GM23338 (cell line): ENCODE data around the gene NUMBL. TPM values are rescaled to one million over a fixed set of nuclear protein-coding genes. Genes with fewer than 3 reads are reported as not detected.

Experiments
- ATAC-seq: fragments of 200-7000 bp; cut with Tn5 transposase; 3 replicates; pipeline ENCODE4 v1.9.1; 2020
- DNase-seq: peaks from one replicate; pipeline ENCODE4 v3.0.0-alpha.2; 2015; ENCODE audit warnings: low spot score
- H2AFZ ChIP-seq: fragments of 200-600 bp; sonication (generic); 2 replicates; pipeline ENCODE4 v1.8.0; 2016; ENCODE audit warnings: antibody characterized with exemption, mild to moderate bottlenecking, moderate library complexity
- H3F3A ChIP-seq: fragments of 200-600 bp; sonication (generic); replicated peaks from 2 replicates; pipeline ENCODE4 v1.8.0; 2017; ENCODE audit warnings: antibody characterized with exemption, mixed run types, low read depth
- H3K27ac ChIP-seq: fragments of 200-600 bp; sonication (generic); 2 replicates; pipeline ENCODE4 v1.6.1; 2016; ENCODE audit warnings: low read depth
- H3K27me3 ChIP-seq: fragments of 200-600 bp; sonication (generic); 2 replicates; pipeline ENCODE4 v1.8.0; 2016; ENCODE audit warnings: mild to moderate bottlenecking, mixed run types, moderate library complexity; ENCODE audit not compliant: insufficient read depth
- H3K36me3 ChIP-seq: fragments of 200-600 bp; sonication (generic); 2 replicates; pipeline ENCODE4 v1.8.0; 2016; ENCODE audit warnings: mild to moderate bottlenecking; ENCODE audit not compliant: insufficient read depth
- H3K4me1 ChIP-seq: fragments of 200-600 bp; sonication (generic); 2 replicates; pipeline ENCODE4 v1.8.0; 2016; ENCODE audit warnings: mild to moderate bottlenecking, moderate library complexity; ENCODE audit not compliant: insufficient read depth
- H3K4me2 ChIP-seq: fragments of 200-600 bp; sonication (generic); 2 replicates; pipeline ENCODE4 v1.7.1; 2017; ENCODE audit warnings: mixed run types
- H3K4me3 ChIP-seq: fragments of 200-600 bp; sonication (generic); 2 replicates; pipeline ENCODE4 v1.6.1; 2016; ENCODE audit warnings: mixed run types
- H3K79me2 ChIP-seq: fragments of 200-600 bp; sonication (generic); replicated peaks from 2 replicates; pipeline ENCODE4 v1.8.0; 2017; ENCODE audit warnings: mild to moderate bottlenecking; ENCODE audit not compliant: insufficient read depth
- H3K9me2 ChIP-seq: fragments of 200-600 bp; sonication (generic); 2 replicates; pipeline ENCODE4 v1.8.0; 2017; ENCODE audit not compliant: insufficient read depth
- H4K20me1 ChIP-seq: fragments of 200-600 bp; sonication (generic); replicated peaks from 2 replicates; pipeline ENCODE4 v1.8.0; 2017; ENCODE audit warnings: mild to moderate bottlenecking; ENCODE audit not compliant: insufficient read depth
- H3K27ac Mint-ChIP-seq: 2 replicates; pipeline ENCODE4 v1.8.0; 2020; ENCODE audit warnings: inconsistent platforms, mild to moderate bottlenecking, moderate library complexity, mixed read lengths
- H3K27me3 Mint-ChIP-seq: 3 replicates; pipeline ENCODE4 v1.8.0; 2022; ENCODE audit warnings: low read depth, mild to moderate bottlenecking, moderate library complexity, mixed read lengths, inconsistent platforms; ENCODE audit not compliant: insufficient read depth, poor library complexity
- H3K36me3 Mint-ChIP-seq: 3 replicates; pipeline ENCODE4 v1.8.0; 2021; ENCODE audit warnings: low read depth, mild to moderate bottlenecking, inconsistent platforms, moderate library complexity, mixed read lengths
- H3K4me1 Mint-ChIP-seq: 3 replicates; pipeline ENCODE4 v1.8.0; 2020; ENCODE audit warnings: mild to moderate bottlenecking, inconsistent platforms, mixed read lengths
- H3K4me3 Mint-ChIP-seq: 3 replicates; pipeline ENCODE4 v1.8.0; 2021; ENCODE audit warnings: moderate library complexity, mild to moderate bottlenecking, inconsistent platforms, mixed read lengths
- H3K9me3 Mint-ChIP-seq: 3 replicates; pipeline ENCODE4 v1.8.0; 2020; ENCODE audit warnings: moderate library complexity, mild to moderate bottlenecking, inconsistent platforms, mixed read lengths
- CREB1 ChIP-seq: fragments of 250-450 bp; sonication (Bioruptor Pico); IDR thresholded peaks from 2 replicates; pipeline ENCODE4 v1.5.0; 2020; ENCODE audit warnings: low read depth, mild to moderate bottlenecking, moderate library complexity
- CTCF ChIP-seq, 2 experiments: fragments of 200-600 bp in 1 of 2; sonication (generic) in 1 of 2; conservative IDR thresholded peaks; 2 replicates each; pipeline versions ENCODE4 v1.5.1 to v1.6.1; 2016 to 2017; ENCODE audit warnings: antibody characterized with exemption in 2 of 2, low read depth in 2 of 2, mild to moderate bottlenecking in 2 of 2, moderate library complexity in 1 of 2
- ETS1 ChIP-seq: IDR thresholded peaks from 2 replicates; pipeline ENCODE4 v1.6.1; 2016; ENCODE audit warnings: antibody characterized with exemption
- EZH2 ChIP-seq: fragments of 200-600 bp; sonication (generic); IDR thresholded peaks from one replicate; pipeline ENCODE4 v1.8.0; 2017; ENCODE audit warnings: antibody characterized with exemption, mild to moderate bottlenecking, low read depth; ENCODE audit not compliant: unreplicated experiment
- EZH2phosphoT487 ChIP-seq: fragments of 200-600 bp; sonication (generic); IDR thresholded peaks from one replicate; pipeline ENCODE4 v1.8.1; 2018; ENCODE audit warnings: antibody characterized with exemption; ENCODE audit not compliant: unreplicated experiment
- JUNB ChIP-seq: IDR thresholded peaks from one replicate; pipeline ENCODE4 v1.6.1; 2016; ENCODE audit warnings: antibody characterized with exemption; ENCODE audit not compliant: unreplicated experiment
- NANOG ChIP-seq: IDR thresholded peaks from 2 replicates; pipeline ENCODE4 v1.6.1; 2016; ENCODE audit warnings: antibody characterized with exemption, borderline replicate concordance
- POLR2AphosphoS5 ChIP-seq: IDR thresholded peaks from 2 replicates; pipeline ENCODE4 v1.6.1; 2016; ENCODE audit warnings: antibody characterized with exemption, low read depth
- REST ChIP-seq: IDR thresholded peaks from one replicate; pipeline ENCODE4 v1.6.1; 2018; ENCODE audit warnings: antibody characterized with exemption; ENCODE audit not compliant: unreplicated experiment
- STAT1 ChIP-seq: IDR thresholded peaks from one replicate; pipeline ENCODE4 v1.6.1; 2016; ENCODE audit warnings: antibody characterized with exemption; ENCODE audit not compliant: unreplicated experiment
- ZNF114 ChIP-seq: fragments of 250-450 bp; sonication (Bioruptor Pico); IDR thresholded peaks from 2 replicates; pipeline ENCODE4 v1.5.0; 2020; ENCODE audit warnings: mild to moderate bottlenecking, moderate library complexity
- ZNF331 ChIP-seq: fragments of 250-450 bp; sonication (Bioruptor Pico); IDR thresholded peaks from 2 replicates; pipeline ENCODE4 v1.5.0; 2020; ENCODE audit warnings: low read depth, mild to moderate bottlenecking, moderate library complexity
- ZNF462 ChIP-seq: fragments of 250-450 bp; sonication (Bioruptor Pico); IDR thresholded peaks from 2 replicates; pipeline ENCODE4 v1.5.0; 2020; ENCODE audit warnings: mild to moderate bottlenecking, moderate library complexity
- polyA plus RNA-seq: library from polyadenylated mRNA; unstranded; fragments of >200 nt; fragmentation: Nextera tagmentation; extraction: Ambion mirVana; gene quantifications from 2 replicates; pipeline ENCODE4 v1.2.1, GENCODE V29; 2016
- total RNA-seq: library from RNA; depleted of rRNA; stranded (reverse); fragments of >200 nt; shearing (Covaris generic); gene quantifications from 2 replicates; pipeline ENCODE4 v1.2.3, GENCODE V29; 2014

The NUMBL gene
- total and polyA plus RNA-seq, 2 experiments from 2014 or later, result 8.5 to 28.5 TPM

DNA sequence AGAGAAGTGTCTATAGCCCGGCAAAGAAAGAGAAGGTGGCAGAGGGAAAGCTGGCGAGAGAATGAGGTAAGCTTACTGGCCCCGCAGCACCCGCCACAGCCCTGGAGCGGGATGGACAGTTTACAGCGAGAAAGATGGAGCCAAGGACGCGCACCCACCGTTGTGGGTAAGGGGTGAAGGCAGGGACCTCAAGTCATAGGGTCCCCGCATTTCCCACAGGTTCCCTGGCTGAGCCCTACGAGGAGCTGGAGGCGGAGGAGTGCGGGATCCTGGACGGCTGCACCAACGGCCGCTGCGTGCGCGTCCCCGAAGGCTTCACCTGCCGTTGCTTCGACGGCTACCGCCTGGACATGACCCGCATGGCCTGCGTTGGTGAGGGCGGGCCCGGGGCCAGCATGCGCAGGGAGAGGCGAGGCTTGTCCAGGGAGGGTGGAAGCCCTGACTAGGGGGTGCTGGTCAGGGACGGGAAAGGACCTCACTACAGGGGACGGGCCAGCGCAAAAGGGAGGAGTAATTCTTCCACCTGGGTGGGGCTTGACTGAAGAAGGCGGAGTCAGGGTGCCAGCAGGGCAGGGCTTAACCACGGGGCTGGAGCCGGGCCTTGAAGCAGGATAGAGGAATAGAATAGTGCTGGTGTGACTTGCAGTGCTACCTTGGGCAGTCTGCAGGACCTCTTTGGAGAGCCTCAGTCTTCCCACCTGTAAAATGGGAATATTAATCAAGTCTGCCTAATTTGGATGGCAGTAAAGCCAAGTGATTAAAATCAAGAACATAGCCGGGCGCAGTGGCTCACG lies 62.8 kb downstream of the NUMBL start:
- ATAC-seq, result peak; percentile 5; the same call in 2 of the 3 replicates
- Histone ChIP-seq H3F3A (peaks cover 13% of the 10 kb centered on the region; the same call in 1 of the 2 replicates), H3K79me2 (no peaks in the 10 kb centered on the region), H4K20me1 (peaks cover 2% of the 10 kb centered on the region; the same call in 1 of the 2 replicates), H3K9me2 (no peaks in the 10 kb centered on the region), H3K27me3 (peaks cover under 1% of the 10 kb centered on the region; the same call in 1 of the 2 replicates), H3K4me2 (no peak overlapping the region), H3K4me3 (no peak overlapping the region), H3K27ac (no peak overlapping the region), H3K36me3 (0 out of 2 replicates have a peak, but pooled peaks cover 4% of the 10 kb centered on the region), H2AFZ (no peak overlapping the region), H3K4me1 (peaks cover 28% of the 10 kb centered on the region)
- peaks cover 35% of the 10 kb centered on the region for H3K36me3 Mint-ChIP-seq
- H3K27ac Mint-ChIP-seq, result 0 out of 2 replicates have a peak overlapping the region, but pooled peaks have one; percentile 0
- TF ChIP-seq STAT1, result no peak
- no peak for TF ChIP-seq ZNF114
- TF ChIP-seq ZNF331 (CRISPR knock-in tag), result no peak
- TF ChIP-seq ZNF462 (CRISPR knock-in tag), result no peak
- no peak for TF ChIP-seq EZH2phosphoT487
- no peak for TF ChIP-seq JUNB
- no peak for TF ChIP-seq ETS1
- TF ChIP-seq POLR2AphosphoS5, result no peak
- no peak for TF ChIP-seq NANOG
- no peak for TF ChIP-seq CTCF (conservative IDR thresholded peaks at IDR 0.05; ENCODE audit: low read depth in 2 of 2)
- no peak for TF ChIP-seq EZH2
- no peak for TF ChIP-seq CREB1 (CRISPR knock-in tag)
- TF ChIP-seq REST, result no peak
- no peaks in the 10 kb centered on the region; the same call in 2 of the 3 replicates for H3K9me3 Mint-ChIP-seq
- H3K4me3 Mint-ChIP-seq, result no peak overlapping the region
- peaks cover 41% of the 10 kb centered on the region for H3K4me1 Mint-ChIP-seq
- DNase-seq, result peak; percentile 66
- H3K27me3 Mint-ChIP-seq, result peaks cover 25% of the 10 kb centered on the region
